HG03103 (cell line): ENCODE measurements around the gene CTSZ.
A peak's percentile ranks its signal among the peaks of the same experiment; 100 is the strongest.
"Not testable (repeated sequence)": the region's sequence is repeated elsewhere in the genome, so short reads cannot be mapped to it uniquely, and the experiment has no call there.

ENCODE experiments used
- ATAC-seq: cut with Tn5 transposase; IDR thresholded peaks from one replicate; pipeline ENCODE4 v1.9.1; 2021; ENCODE audit warnings: low read depth; ENCODE audit not compliant: unreplicated experiment

Gene CTSZ

GRCh38 chr20:59006864-59007664 lies at the start of gene CTSZ:
CTSZ (minus strand) TSS chr20:59007254; CDS start chr20:59007128, 126 bp downstream.
- no peak for ATAC-seq

GRCh38 chr20:59055302-59055701 lies 48.2 kb upstream of the CTSZ start:
- ATAC-seq = no peak

GRCh38 chr20:59051666-59052185 lies 44.7 kb upstream of the CTSZ start:
- ATAC-seq = no peak

GRCh38 chr20:59050437-59050836 lies 43.4 kb upstream of the CTSZ start:
- no peak for ATAC-seq

GRCh38 chr20:59048681-59049030 lies 41.6 kb upstream of the CTSZ start:
- ATAC-seq = no peak

GRCh38 chr20:59047938-59048680 lies 41.1 kb upstream of the CTSZ start:
- ATAC-seq = no peak

GRCh38 chr20:59046862-59047261 lies 39.8 kb upstream of the CTSZ start:
- ATAC-seq = no peak

- no peak for ATAC-seq
Measured at GRCh38 chr20:59044796-59045195, 37.7 kb upstream of the CTSZ start.

- ATAC-seq = no peak
Measured at GRCh38 chr20:59044295-59044694, 37.2 kb upstream of the CTSZ start.

- no peak for ATAC-seq
Measured at GRCh38 chr20:59043698-59044097, 36.6 kb upstream of the CTSZ start.

GRCh38 chr20:59042796-59043631 lies 36.0 kb upstream of the CTSZ start:
- peak; percentile 91 for ATAC-seq

GRCh38 chr20:59042151-59042795 lies 35.2 kb upstream of the CTSZ start, which contains the start of gene PRELID3B:
PRELID3B (minus strand) TSS chr20:59042786; CDS start chr20:59042730, 56 bp downstream.
- peak; percentile 31 for ATAC-seq

GRCh38 chr20:59041487-59041886 lies 34.4 kb upstream of the CTSZ start:
- not testable (repeated sequence) for ATAC-seq

GRCh38 chr20:59040667-59041066 lies 33.6 kb upstream of the CTSZ start:
- no peak for ATAC-seq

- no peak for ATAC-seq
Measured at GRCh38 chr20:59039233-59039632, 32.2 kb upstream of the CTSZ start.

- ATAC-seq = no peak
Measured at GRCh38 chr20:59037386-59037785, 30.3 kb upstream of the CTSZ start.

GRCh38 chr20:59035381-59035780 lies 28.3 kb upstream of the CTSZ start:
- ATAC-seq = no peak

- no peak for ATAC-seq
Measured at GRCh38 chr20:59033616-59034165, 26.6 kb upstream of the CTSZ start.

GRCh38 chr20:59033093-59033492 lies 26.0 kb upstream of the CTSZ start:
- no peak for ATAC-seq

- ATAC-seq = no peak
Measured at GRCh38 chr20:59032713-59033059, 25.6 kb upstream of the CTSZ start.
